IMR-90 (cell line): ENCODE results near the gene FNIP2.

Experiments
- BHLHE40 ChIP-seq: fragments of 150-350 bp; IDR thresholded peaks from 2 replicates; pipeline ENCODE4 v1.6.1; 2016; ENCODE audit warnings: mild to moderate bottlenecking, low read depth, low read length
- CEBPB ChIP-seq: IDR thresholded peaks from 2 replicates; pipeline ENCODE4 v1.6.1; 2012; ENCODE audit warnings: low read depth, low read length, improper control_type of control experiment
- CTCF ChIP-seq: conservative IDR thresholded peaks from 2 replicates; pipeline ENCODE4 v1.5.1; 2012; ENCODE audit warnings: mild to moderate bottlenecking, low read depth, low read length, improper control_type of control experiment
- POLR2A ChIP-seq: IDR thresholded peaks from 2 replicates; pipeline ENCODE4 v1.6.1; 2012; ENCODE audit warnings: mild to moderate bottlenecking, low read depth, low read length
- RAD21 ChIP-seq: IDR thresholded peaks from 2 replicates; pipeline ENCODE4 v1.6.1; 2012; ENCODE audit warnings: low read length, improper control_type of control experiment
- RCOR1 ChIP-seq: IDR thresholded peaks from 2 replicates; pipeline ENCODE4 v1.6.1; 2012; ENCODE audit warnings: mild to moderate bottlenecking, low read length, improper control_type of control experiment; ENCODE audit not compliant: insufficient replicate concordance
- RFX5 ChIP-seq: IDR thresholded peaks from 2 replicates; pipeline ENCODE4 v1.8.0; 2012; ENCODE audit warnings: low read depth, mild to moderate bottlenecking, low read length, moderate library complexity

- TF ChIP-seq POLR2A: no peak
- TF ChIP-seq CTCF: no peak
- TF ChIP-seq RCOR1: no peak
- no peak for TF ChIP-seq RFX5
- no peak for TF ChIP-seq RAD21
- TF ChIP-seq CEBPB: no peak
- TF ChIP-seq BHLHE40: no peak
Observed at GRCh38 chr4:158754385-158755180, 14.2 kb upstream of the FNIP2 start.
